GM21825 (cell line): ENCODE data around the gene IMPG2.

Experiments
- ATAC-seq: cut with Tn5 transposase; IDR thresholded peaks from one replicate; pipeline ENCODE4 v1.9.1; 2021; ENCODE audit warnings: mild to moderate bottlenecking, moderate library complexity; ENCODE audit not compliant: unreplicated experiment

The IMPG2 gene

GRCh38 chr3:101243285-101244211, 76.8 kb downstream of the IMPG2 start:
- no peak for ATAC-seq

- no peak for ATAC-seq
These were observed 79.5 kb downstream of the IMPG2 start for GRCh38 chr3:101240719-101241399.

GRCh38 chr3:101235048-101235447, 85.3 kb downstream of the IMPG2 start:
- no peak for ATAC-seq

GRCh38 chr3:101230618-101231017, 89.8 kb downstream of the IMPG2 start:
- no peak for ATAC-seq

- ATAC-seq, result no peak
These were observed 90.7 kb downstream of the IMPG2 start for GRCh38 chr3:101229681-101230080.

GRCh38 chr3:101228441-101228840, 91.9 kb downstream of the IMPG2 start:
- no peak for ATAC-seq

GRCh38 chr3:101224739-101225138, 95.6 kb downstream of the IMPG2 start:
- ATAC-seq, result no peak

- ATAC-seq, result no peak
These were observed 97.4 kb downstream of the IMPG2 start for GRCh38 chr3:101223016-101223415.

- ATAC-seq, result no peak
These were observed 100.4 kb downstream of the IMPG2 start for GRCh38 chr3:101219842-101220560.

- ATAC-seq, result no peak
These were observed 102.7 kb downstream of the IMPG2 start for GRCh38 chr3:101217472-101218245.

GRCh38 chr3:101216710-101217465, 103.5 kb downstream of the IMPG2 start:
- no peak for ATAC-seq

- ATAC-seq, result no peak
These were observed 107.6 kb downstream of the IMPG2 start for GRCh38 chr3:101212730-101213129.

- ATAC-seq, result no peak
These were observed 116.1 kb downstream of the IMPG2 start for GRCh38 chr3:101204246-101204645.

GRCh38 chr3:101203411-101203810, 117.0 kb downstream of the IMPG2 start:
- no peak for ATAC-seq

- ATAC-seq, result no peak
These were observed 117.7 kb downstream of the IMPG2 start for GRCh38 chr3:101202640-101203039.

GRCh38 chr3:101200461-101200860, 119.9 kb downstream of the IMPG2 start:
- no peak for ATAC-seq

- no peak for ATAC-seq
These were observed 124.2 kb downstream of the IMPG2 start for GRCh38 chr3:101195951-101196713.

- ATAC-seq, result no peak
These were observed 126.0 kb downstream of the IMPG2 start for GRCh38 chr3:101194392-101194791.

- ATAC-seq, result no peak
These were observed 126.4 kb downstream of the IMPG2 start for GRCh38 chr3:101193957-101194356.
